Measurements from ENCODE around the gene SMO. TPM values are rescaled to one million over a fixed set of nuclear protein-coding genes. Genes with fewer than 3 reads are reported as not detected.

The SMO gene
- total and polyA plus RNA-seq, 2 experiments from 2014 or later = 13.1 to 61.5 TPM

DNA sequence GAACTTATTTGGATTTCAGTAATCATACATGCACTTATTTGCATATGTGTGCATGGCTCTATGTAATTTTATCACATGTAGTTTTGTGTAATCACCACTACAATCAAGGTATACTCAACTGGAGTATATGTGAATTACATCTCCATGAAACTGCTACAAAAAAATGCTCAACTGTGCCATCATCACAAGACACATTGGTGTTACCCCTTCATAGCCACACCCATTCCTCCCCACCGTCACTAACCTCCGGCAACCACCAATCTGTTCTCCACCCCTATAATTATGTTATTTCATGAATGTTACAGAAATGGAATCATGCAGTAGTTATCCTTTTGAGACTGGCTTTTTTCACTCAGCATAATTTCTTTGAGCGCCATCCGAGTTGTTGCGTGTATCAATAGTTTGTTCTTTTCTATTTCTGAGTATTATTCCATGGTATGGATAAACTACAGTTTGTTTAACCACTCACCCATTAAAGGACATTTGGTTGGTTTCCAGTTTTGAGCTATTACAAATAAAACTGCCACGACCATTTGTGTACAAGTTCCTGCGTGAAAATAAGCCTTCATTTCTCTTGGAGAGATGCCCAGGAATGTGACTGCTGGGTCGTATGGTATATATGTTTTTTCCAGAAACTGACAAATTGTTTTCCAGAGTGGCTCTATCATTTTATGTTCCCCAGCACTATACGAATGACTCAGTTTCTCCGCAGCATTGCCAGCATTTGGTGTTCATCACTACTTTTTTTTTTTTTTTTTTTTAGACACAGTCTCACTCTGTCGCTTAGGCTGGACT, 11.3 kb upstream of the SMO start (continued):
- TF ChIP-seq, protein P1, sequence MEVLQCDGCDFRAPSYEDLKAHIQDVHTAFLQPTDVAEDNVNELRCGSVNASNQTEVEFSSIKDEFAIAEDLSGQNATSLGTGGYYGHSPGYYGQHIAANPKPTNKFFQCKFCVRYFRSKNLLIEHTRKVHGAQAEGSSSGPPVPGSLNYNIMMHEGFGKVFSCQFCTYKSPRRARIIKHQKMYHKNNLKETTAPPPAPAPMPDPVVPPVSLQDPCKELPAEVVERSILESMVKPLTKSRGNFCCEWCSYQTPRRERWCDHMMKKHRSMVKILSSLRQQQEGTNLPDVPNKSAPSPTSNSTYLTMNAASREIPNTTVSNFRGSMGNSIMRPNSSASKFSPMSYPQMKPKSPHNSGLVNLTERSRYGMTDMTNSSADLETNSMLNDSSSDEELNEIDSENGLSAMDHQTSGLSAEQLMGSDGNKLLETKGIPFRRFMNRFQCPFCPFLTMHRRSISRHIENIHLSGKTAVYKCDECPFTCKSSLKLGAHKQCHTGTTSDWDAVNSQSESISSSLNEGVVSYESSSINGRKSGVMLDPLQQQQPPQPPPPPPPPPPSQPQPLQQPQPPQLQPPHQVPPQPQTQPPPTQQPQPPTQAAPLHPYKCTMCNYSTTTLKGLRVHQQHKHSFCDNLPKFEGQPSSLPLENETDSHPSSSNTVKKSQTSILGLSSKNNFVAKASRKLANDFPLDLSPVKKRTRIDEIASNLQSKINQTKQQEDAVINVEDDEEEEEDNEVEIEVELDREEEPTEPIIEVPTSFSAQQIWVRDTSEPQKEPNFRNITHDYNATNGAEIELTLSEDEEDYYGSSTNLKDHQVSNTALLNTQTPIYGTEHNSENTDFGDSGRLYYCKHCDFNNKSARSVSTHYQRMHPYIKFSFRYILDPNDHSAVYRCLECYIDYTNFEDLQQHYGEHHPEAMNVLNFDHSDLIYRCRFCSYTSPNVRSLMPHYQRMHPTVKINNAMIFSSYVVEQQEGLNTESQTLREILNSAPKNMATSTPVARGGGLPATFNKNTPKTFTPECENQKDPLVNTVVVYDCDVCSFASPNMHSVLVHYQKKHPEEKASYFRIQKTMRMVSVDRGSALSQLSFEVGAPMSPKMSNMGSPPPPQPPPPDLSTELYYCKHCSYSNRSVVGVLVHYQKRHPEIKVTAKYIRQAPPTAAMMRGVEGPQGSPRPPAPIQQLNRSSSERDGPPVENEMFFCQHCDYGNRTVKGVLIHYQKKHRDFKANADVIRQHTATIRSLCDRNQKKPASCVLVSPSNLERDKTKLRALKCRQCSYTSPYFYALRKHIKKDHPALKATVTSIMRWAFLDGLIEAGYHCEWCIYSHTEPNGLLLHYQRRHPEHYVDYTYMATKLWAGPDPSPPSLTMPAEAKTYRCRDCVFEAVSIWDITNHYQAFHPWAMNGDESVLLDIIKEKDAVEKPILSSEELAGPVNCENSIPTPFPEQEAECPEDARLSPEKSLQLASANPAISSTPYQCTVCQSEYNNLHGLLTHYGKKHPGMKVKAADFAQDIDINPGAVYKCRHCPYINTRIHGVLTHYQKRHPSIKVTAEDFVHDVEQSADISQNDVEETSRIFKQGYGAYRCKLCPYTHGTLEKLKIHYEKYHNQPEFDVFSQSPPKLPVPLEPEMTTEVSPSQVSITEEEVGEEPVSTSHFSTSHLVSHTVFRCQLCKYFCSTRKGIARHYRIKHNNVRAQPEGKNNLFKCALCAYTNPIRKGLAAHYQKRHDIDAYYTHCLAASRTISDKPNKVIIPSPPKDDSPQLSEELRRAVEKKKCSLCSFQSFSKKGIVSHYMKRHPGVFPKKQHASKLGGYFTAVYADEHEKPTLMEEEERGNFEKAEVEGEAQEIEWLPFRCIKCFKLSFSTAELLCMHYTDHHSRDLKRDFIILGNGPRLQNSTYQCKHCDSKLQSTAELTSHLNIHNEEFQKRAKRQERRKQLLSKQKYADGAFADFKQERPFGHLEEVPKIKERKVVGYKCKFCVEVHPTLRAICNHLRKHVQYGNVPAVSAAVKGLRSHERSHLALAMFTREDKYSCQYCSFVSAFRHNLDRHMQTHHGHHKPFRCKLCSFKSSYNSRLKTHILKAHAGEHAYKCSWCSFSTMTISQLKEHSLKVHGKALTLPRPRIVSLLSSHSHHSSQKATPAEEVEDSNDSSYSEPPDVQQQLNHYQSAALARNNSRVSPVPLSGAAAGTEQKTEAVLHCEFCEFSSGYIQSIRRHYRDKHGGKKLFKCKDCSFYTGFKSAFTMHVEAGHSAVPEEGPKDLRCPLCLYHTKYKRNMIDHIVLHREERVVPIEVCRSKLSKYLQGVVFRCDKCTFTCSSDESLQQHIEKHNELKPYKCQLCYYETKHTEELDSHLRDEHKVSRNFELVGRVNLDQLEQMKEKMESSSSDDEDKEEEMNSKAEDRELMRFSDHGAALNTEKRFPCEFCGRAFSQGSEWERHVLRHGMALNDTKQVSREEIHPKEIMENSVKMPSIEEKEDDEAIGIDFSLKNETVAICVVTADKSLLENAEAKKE (CRISPR knock-in tag; IDR thresholded peaks at IDR 0.05) = no peak
- TF ChIP-seq ZNF331 (CRISPR knock-in tag; IDR thresholded peaks at IDR 0.05; ENCODE audit: low read depth) = no peak

DNA sequence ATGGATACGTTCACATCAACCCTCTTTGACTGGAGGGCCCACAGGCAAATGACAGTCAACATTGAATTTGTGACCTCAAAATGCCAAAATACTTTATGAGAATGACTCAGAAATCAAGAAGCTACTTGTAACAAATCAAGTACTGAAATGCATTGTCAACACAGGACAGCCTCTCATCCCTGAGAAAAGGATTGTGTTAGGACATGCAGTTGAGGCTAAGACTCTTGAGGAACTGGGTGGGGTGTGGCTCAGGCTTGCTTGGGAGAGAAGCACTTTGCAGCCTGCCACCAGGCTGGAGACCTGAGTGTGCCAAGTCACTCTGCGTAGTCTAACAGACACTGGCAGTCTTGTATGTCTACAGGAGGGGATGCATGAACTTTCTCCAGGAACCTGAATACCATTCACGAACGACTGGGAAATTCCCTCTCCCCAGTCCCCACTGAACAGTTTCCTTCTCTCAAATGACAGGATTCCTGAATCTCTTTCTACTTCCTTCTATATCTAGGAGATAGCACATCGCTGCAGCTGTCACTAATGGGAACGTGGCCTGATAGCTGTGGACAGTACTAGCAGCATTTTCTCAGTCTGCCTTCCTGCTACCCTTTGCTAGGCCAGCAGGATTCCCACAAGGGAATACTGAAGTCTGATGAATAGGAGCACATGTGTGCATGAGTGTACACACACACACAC, 3.3 kb upstream of the SMO start:
- ATAC-seq = no peak
- Histone ChIP-seq H3K27me3 (ENCODE audit: insufficient read depth) (peaks cover 26% of the 10 kb centered on the region), H3K27ac (ENCODE audit: low read depth) (no peak overlapping the region), H3F3A (replicated peaks; ENCODE audit: low read depth) (peaks cover 3% of the 10 kb centered on the region; the same call in 1 of the 2 replicates), H3K4me3 (no peak overlapping the region), H3K79me2 (replicated peaks; ENCODE audit: insufficient read depth) (peaks cover 10% of the 10 kb centered on the region), H3K36me3 (ENCODE audit: insufficient read depth) (no peaks in the 10 kb centered on the region), H2AFZ (no peak overlapping the region), H3K9me2 (ENCODE audit: insufficient read depth) (0 out of 2 replicates have a peak, but pooled peaks cover 4% of the 10 kb centered on the region), H3K4me1 (ENCODE audit: insufficient read depth) (peaks cover 16% of the 10 kb centered on the region), H4K20me1 (replicated peaks; ENCODE audit: insufficient read depth) (peaks cover 2% of the 10 kb centered on the region; the same call in 1 of the 2 replicates), H3K4me2 (no peak overlapping the region)
- Mint-ChIP-seq H3K36me3 (ENCODE audit: low read depth) (no peaks in the 10 kb centered on the region; the same call in 2 of the 3 replicates), H3K4me3 (no peak overlapping the region), H3K27ac (no peak overlapping the region), H3K4me1 (peaks cover 13% of the 10 kb centered on the region), H3K9me3 (no peaks in the 10 kb centered on the region; the same call in 2 of the 3 replicates), H3K27me3 (ENCODE audit: insufficient read depth, low read depth, poor library complexity) (peaks cover 21% of the 10 kb centered on the region)
- DNase-seq (ENCODE audit: low spot score) = no peak
- TF ChIP-seq ZNF331 (CRISPR knock-in tag; IDR thresholded peaks at IDR 0.05; ENCODE audit: low read depth) (no peak), CREB1 (CRISPR knock-in tag; IDR thresholded peaks at IDR 0.05; ENCODE audit: low read depth) (no peak), JUNB (IDR thresholded peaks at IDR 0.05; ENCODE audit: unreplicated experiment) (no peak), ZNF114 (CRISPR knock-in tag; IDR thresholded peaks at IDR 0.05) (no peak), POLR2AphosphoS5 (IDR thresholded peaks at IDR 0.05; ENCODE audit: low read depth) (no peak), EZH2phosphoT487 (IDR thresholded peaks at IDR 0.05; ENCODE audit: unreplicated experiment) (no peak)
- TF ChIP-seq, protein P2, sequence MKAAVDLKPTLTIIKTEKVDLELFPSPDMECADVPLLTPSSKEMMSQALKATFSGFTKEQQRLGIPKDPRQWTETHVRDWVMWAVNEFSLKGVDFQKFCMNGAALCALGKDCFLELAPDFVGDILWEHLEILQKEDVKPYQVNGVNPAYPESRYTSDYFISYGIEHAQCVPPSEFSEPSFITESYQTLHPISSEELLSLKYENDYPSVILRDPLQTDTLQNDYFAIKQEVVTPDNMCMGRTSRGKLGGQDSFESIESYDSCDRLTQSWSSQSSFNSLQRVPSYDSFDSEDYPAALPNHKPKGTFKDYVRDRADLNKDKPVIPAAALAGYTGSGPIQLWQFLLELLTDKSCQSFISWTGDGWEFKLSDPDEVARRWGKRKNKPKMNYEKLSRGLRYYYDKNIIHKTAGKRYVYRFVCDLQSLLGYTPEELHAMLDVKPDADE (IDR thresholded peaks at IDR 0.05) = no peak

Measured in GM23338 (cell line).